ENCODE measurements around the gene AVL9.
"Not testable (repeated sequence)": the region's sequence is repeated elsewhere in the genome, so short reads cannot be mapped to it uniquely, and the experiment has no call there.

The AVL9 gene

GRCh38 chr7:32496052-32496813 is 944 bp downstream of the AVL9 start:
- no peak for DNase-seq

- not testable (repeated sequence) for DNase-seq
These were observed 4.5 kb downstream of the AVL9 start for GRCh38 chr7:32499755-32500154.

- DNase-seq = not testable (repeated sequence)
These were observed 4.9 kb downstream of the AVL9 start for GRCh38 chr7:32500216-32500615.

GRCh38 chr7:32500922-32501341 is 5.6 kb downstream of the AVL9 start:
- DNase-seq = no peak

GRCh38 chr7:32501522-32501921 is 6.2 kb downstream of the AVL9 start:
- no peak for DNase-seq

- DNase-seq = no peak
These were observed 7.4 kb downstream of the AVL9 start for GRCh38 chr7:32502728-32503127.

GRCh38 chr7:32506266-32507054 is 11.2 kb downstream of the AVL9 start:
- DNase-seq = no peak

- DNase-seq = no peak
These were observed 12.1 kb downstream of the AVL9 start for GRCh38 chr7:32507414-32507813.

GRCh38 chr7:32511791-32512190 is 16.5 kb downstream of the AVL9 start:
- DNase-seq = no peak

- no peak for DNase-seq
These were observed 17.9 kb downstream of the AVL9 start for GRCh38 chr7:32513210-32513609.

- DNase-seq = no peak
These were observed 20.7 kb downstream of the AVL9 start for GRCh38 chr7:32515890-32516550.

- no peak for DNase-seq
These were observed 21.3 kb downstream of the AVL9 start for GRCh38 chr7:32516551-32517100.

- no peak for DNase-seq
These were observed 23.3 kb downstream of the AVL9 start for GRCh38 chr7:32518534-32519140.

GRCh38 chr7:32519763-32520162 is 24.5 kb downstream of the AVL9 start:
- DNase-seq = no peak

GRCh38 chr7:32522746-32523530 is 27.6 kb downstream of the AVL9 start:
- no peak for DNase-seq

GRCh38 chr7:32524631-32525030 is 29.3 kb downstream of the AVL9 start:
- no peak for DNase-seq

- no peak for DNase-seq
These were observed 30.6 kb downstream of the AVL9 start for GRCh38 chr7:32525839-32526238.

- no peak for DNase-seq
These were observed 36.1 kb downstream of the AVL9 start for GRCh38 chr7:32531402-32531801.

- no peak for DNase-seq
These were observed 36.8 kb downstream of the AVL9 start for GRCh38 chr7:32532086-32532485.

- no peak for DNase-seq
These were observed 37.4 kb downstream of the AVL9 start for GRCh38 chr7:32532716-32533115.

GRCh38 chr7:32533276-32534029 is 38.2 kb downstream of the AVL9 start:
- no peak for DNase-seq
